Measurements from ENCODE around the gene CCNA2.

- TF ChIP-seq CTCF (IDR thresholded peaks at IDR 0.05; ENCODE audit: insufficient read depth, low read length, poor library complexity, severe bottlenecking) (no peak), EZH2phosphoT487 (conservative IDR thresholded peaks at IDR 0.05; ENCODE audit: low read length) (no peak)
Measured at GRCh38 chr4:121796283-121796682, 27.4 kb downstream of the CCNA2 start.
